Gastrocnemius medialis (tissue), 4 donors: ENCODE results near the gene MAMDC4. TPM values are rescaled to one million over a fixed set of nuclear protein-coding genes. Genes with fewer than 3 reads are reported as not detected.

ENCODE experiments used
- ATAC-seq, 2 donors: fragments of 150-250 bp; one replicate each; pipeline ENCODE4 v1.9.1; 2016
- DNase-seq, 2 donors: peaks; one replicate each; pipeline ENCODE4 v3.0.0-alpha.2; 2019
- H3K27ac ChIP-seq, 4 donors: fragments of 200-600 bp; sonication (generic); 1 replicate in 1 of 4; 2 replicates in 3 of 4; pipeline ENCODE4 v1.5.1; 2016 to 2018; ENCODE audit warnings: mild to moderate bottlenecking in 2 of 4, moderate library complexity in 1 of 4
- H3K27me3 ChIP-seq, 3 donors: fragments of 200-600 bp; sonication (generic) in 2 of 3; 1 replicate in 1 of 3; 2 replicates in 2 of 3; pipeline versions ENCODE4 v1.5.1 to v1.6.0; 2016 to 2019; ENCODE audit warnings: mild to moderate bottlenecking in 1 of 3, moderate library complexity in 1 of 3
- H3K36me3 ChIP-seq, 2 donors: fragments of 200-600 bp; sonication (generic) in 1 of 2; one replicate each; pipeline ENCODE4 v1.5.1; 2017 to 2018
- H3K4me1 ChIP-seq, 2 donors: fragments of 200-600 bp; sonication (generic) in 1 of 2; one replicate each; pipeline ENCODE4 v1.5.1; 2016 to 2017; ENCODE audit warnings: mild to moderate bottlenecking in 2 of 2
- H3K4me3 ChIP-seq, 4 donors: fragments of 200-600 bp; sonication (generic) in 3 of 4; 1 replicate in 1 of 4; 2 replicates in 3 of 4; pipeline ENCODE4 v1.5.1; 2016 to 2019; ENCODE audit warnings: mild to moderate bottlenecking in 2 of 4
- H3K9me3 ChIP-seq, 3 donors: fragments of 200-600 bp; sonication (generic) in 2 of 3; 1 replicate in 1 of 3; 2 replicates in 2 of 3; pipeline ENCODE4 v1.5.1; 2016 to 2019
- POLR2A ChIP-seq, 2 donors: fragments of 450-650 bp; IDR thresholded peaks; one replicate each; pipeline ENCODE4 v1.6.1; 2017; ENCODE audit warnings: antibody characterized with exemption in 2 of 2, mild to moderate bottlenecking in 2 of 2, moderate library complexity in 2 of 2
- in situ Hi-C, 4 donors: fragments of 200-750 bp; cut with MboI; loops; one replicate each; pipeline versions ENCODE4 v1.15.0 to v1.8.0; 2017; ENCODE audit warnings: low sequenced_read_pairs in 4 of 4
- intact Hi-C: fragments of 100-400 bp; cut with DNase I; formaldehyde crosslinking; loops from one replicate; pipeline ENCODE4 v1.15.1; 2023; ENCODE audit warnings: low total_unique reads
- total RNA-seq, 4 donors: library from RNA; depleted of rRNA; stranded (reverse); fragments of >200 nt; gene quantifications; one replicate each; pipeline versions ENCODE4 v1.1.0 to v1.2.3, GENCODE V29; 2016
- TF ChIP-seq, protein P1 (sequence below), 5 experiments: fragments of 450-650 bp in 3 of 5; fragments of 200-600 bp in 2 of 5; sonication (generic) in 2 of 5; IDR thresholded peaks in 4 of 5; conservative IDR thresholded peaks in 1 of 5; 1 replicate in 4 of 5; 2 replicates in 1 of 5; pipeline ENCODE4 v1.5.1; 2016 to 2019; ENCODE audit warnings: antibody characterized with exemption in 5 of 5, mild to moderate bottlenecking in 3 of 5, moderate library complexity in 3 of 5

The MAMDC4 gene
- total RNA-seq, 4 donors from 2014 or later: 0.95 to 2.3 (median 1.7) TPM

DNA sequence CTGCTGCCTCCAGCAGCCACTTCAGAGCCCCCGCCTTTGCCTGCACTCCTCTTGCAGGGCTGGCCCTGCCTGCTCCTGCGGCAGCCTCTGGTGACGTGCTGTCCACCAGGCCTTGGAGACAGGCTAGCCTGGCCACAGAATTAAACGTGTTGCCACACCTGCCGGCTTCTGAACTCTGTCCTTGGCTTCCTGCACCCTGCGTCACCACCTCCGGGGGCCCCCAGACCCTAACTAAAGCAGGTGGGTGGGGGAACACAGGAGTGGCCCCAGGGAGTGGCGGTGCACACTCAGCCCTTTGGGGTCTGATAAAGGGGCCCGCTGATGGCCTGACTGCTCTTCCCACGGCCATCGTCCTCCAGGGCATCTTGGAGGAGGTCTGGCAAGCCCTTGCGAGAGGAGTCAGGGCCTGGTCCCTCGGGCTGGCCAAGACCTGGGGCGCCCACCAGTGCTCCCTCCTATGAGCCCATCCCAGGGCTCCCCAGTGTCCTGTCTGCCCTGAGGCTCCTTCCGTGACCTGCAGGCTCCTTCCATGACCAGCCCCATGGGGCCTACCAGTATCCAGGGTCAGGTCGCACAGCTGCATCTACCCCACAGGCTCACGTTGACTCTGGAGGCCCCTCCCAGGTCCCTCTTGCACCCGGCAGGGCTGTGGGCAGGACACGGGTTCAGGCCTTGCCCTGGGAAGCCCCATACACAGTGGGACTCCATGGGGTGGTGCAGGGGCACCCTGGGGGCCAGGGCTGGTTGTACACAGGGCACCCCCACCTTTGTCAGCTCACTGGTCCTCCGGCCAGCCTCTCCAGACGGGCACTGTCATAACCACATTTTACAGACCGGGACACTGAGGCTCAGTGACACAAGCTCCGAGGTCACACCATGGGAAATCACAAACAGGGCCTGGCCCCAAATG, 1.0 kb upstream of the MAMDC4 start:
- no peak overlapping the region for H3K4me3 ChIP-seq
- in situ Hi-C loops: no loop called here
- ATAC-seq (no peak), DNase-seq (no peak)
- H3K4me1 ChIP-seq: peaks cover 20 to 31% of the 10 kb centered on the region in 2 donors
- H3K36me3 ChIP-seq: peaks cover 0 to 12% of the 10 kb centered on the region in 2 donors
- peaks cover 0 to 9% (median 6%) of the 10 kb centered on the region in 3 donors for H3K27me3 ChIP-seq
- peak overlapping the region; percentile 59 to 94 (median 90) for H3K27ac ChIP-seq
- H3K9me3 ChIP-seq: no peaks in the 10 kb centered on the region
- intact Hi-C loops: no loop called here
- TF ChIP-seq, protein P1, sequence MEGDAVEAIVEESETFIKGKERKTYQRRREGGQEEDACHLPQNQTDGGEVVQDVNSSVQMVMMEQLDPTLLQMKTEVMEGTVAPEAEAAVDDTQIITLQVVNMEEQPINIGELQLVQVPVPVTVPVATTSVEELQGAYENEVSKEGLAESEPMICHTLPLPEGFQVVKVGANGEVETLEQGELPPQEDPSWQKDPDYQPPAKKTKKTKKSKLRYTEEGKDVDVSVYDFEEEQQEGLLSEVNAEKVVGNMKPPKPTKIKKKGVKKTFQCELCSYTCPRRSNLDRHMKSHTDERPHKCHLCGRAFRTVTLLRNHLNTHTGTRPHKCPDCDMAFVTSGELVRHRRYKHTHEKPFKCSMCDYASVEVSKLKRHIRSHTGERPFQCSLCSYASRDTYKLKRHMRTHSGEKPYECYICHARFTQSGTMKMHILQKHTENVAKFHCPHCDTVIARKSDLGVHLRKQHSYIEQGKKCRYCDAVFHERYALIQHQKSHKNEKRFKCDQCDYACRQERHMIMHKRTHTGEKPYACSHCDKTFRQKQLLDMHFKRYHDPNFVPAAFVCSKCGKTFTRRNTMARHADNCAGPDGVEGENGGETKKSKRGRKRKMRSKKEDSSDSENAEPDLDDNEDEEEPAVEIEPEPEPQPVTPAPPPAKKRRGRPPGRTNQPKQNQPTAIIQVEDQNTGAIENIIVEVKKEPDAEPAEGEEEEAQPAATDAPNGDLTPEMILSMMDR (IDR thresholded peaks at IDR 0.05 in 4 of 5, conservative IDR thresholded peaks at IDR 0.05 in 1 of 5): no peak
- TF ChIP-seq POLR2A (IDR thresholded peaks at IDR 0.05): no peak

- ATAC-seq (no peak), DNase-seq (peak in 1 of 2 donors; percentile 12)
- H3K36me3 ChIP-seq: peaks cover 0 to 12% of the 10 kb centered on the region in 2 donors
- no peaks in the 10 kb centered on the region for H3K9me3 ChIP-seq
- intact Hi-C loops (no loop called here), in situ Hi-C loops (no loop called here)
- peaks cover 20 to 28% of the 10 kb centered on the region in 2 donors for H3K4me1 ChIP-seq
- no peaks in the 10 kb centered on the region for H3K27me3 ChIP-seq
- H3K4me3 ChIP-seq: no peak overlapping the region
- TF ChIP-seq, protein P1 (IDR thresholded peaks at IDR 0.05 in 4 of 5, conservative IDR thresholded peaks at IDR 0.05 in 1 of 5): no peak
- TF ChIP-seq POLR2A (IDR thresholded peaks at IDR 0.05): no peak
- H3K27ac ChIP-seq: peak overlapping the region in 1 of 4 donors; percentile 94
These were observed 784 bp downstream of the MAMDC4 start for GRCh38 chr9:136852664-136853595.

DNA sequence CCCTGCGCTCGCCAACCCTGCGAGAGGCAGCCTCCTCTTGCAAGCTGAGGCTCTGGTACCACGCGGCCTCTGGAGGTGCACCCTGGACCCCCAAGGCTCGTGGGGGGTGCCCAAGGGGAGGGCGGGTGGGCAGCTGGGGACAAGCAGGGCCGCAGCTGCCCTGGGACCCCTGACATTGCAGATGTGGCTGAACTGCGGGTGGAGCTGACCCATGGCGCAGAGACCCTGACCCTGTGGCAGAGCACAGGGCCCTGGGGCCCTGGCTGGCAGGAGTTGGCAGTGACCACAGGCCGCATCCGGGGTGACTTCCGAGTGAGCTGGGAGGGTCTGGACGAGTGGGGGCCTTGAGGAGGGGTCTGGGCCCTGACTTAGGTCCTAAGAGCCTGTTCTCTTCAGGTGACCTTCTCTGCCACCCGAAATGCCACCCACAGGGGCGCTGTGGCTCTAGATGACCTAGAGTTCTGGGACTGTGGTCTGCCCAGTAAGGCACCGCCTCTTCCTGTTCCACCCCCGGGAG, 1.5 kb downstream of the MAMDC4 start:
- Histone ChIP-seq H3K36me3 (peaks cover 0 to 12% of the 10 kb centered on the region in 2 donors), H3K27me3 (no peaks in the 10 kb centered on the region), H3K27ac (no peak overlapping the region), H3K4me1 (peaks cover 20 to 31% of the 10 kb centered on the region in 2 donors), H3K9me3 (no peaks in the 10 kb centered on the region), H3K4me3 (no peak overlapping the region)
- in situ Hi-C loops (no loop called here), intact Hi-C loops (loop anchor here (1.0 to 2.0 kb wide), 2 partner anchors 18 to 19 kb away; no protein-coding TSS in a partner anchor)
- no peak for TF ChIP-seq POLR2A (IDR thresholded peaks at IDR 0.05)
- TF ChIP-seq, protein P1 (IDR thresholded peaks at IDR 0.05 in 4 of 5, conservative IDR thresholded peaks at IDR 0.05 in 1 of 5): no peak
- no peak for ATAC-seq
- DNase-seq: peak in 1 of 2 donors; percentile 11

DNA sequence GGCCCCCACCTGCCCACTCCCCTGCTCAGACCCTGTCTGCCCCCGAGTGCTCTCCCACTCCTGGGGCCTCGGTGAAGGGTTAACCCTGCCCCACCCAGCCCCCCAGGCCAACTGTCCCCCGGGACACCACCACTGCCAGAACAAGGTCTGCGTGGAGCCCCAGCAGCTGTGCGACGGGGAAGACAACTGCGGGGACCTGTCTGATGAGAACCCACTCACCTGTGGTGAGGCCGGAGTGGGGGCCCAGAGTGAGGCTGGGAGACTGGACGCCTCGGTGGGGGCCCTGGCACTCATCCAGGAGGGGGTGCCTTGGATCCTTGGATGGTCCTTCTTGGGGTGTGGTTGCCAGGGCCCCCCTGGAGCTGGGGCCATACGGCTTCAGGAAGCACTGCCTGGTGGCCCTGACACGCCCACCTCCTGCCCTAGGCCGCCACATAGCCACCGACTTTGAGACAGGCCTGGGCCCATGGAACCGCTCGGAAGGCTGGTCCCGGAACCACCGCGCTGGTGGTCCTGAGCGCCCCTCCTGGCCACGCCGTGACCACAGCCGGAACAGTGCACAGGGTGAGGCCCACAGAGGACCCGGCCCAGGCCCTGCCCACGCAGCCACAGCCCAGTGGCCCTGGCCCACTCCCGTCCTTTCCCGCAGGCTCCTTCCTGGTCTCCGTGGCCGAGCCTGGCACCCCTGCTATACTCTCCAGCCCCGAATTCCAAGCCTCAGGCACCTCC, 2.1 kb downstream of the MAMDC4 start:
- peaks cover 23 to 37% of the 10 kb centered on the region in 2 donors for H3K4me1 ChIP-seq
- in situ Hi-C loops (no loop called here), intact Hi-C loops (loop anchor here (1.0 to 2.0 kb wide), 2 partner anchors 19 kb away; no protein-coding TSS in a partner anchor)
- DNase-seq (peak in 1 of 2 donors; percentile 13), ATAC-seq (no peak)
- H3K9me3 ChIP-seq: no peaks in the 10 kb centered on the region
- no peak overlapping the region for H3K27ac ChIP-seq
- TF ChIP-seq POLR2A (IDR thresholded peaks at IDR 0.05): no peak
- TF ChIP-seq, protein P1 (IDR thresholded peaks at IDR 0.05 in 4 of 5, conservative IDR thresholded peaks at IDR 0.05 in 1 of 5): no peak
- no peak overlapping the region for H3K4me3 ChIP-seq
- H3K36me3 ChIP-seq: peaks cover 0 to 12% of the 10 kb centered on the region in 2 donors
- H3K27me3 ChIP-seq: no peaks in the 10 kb centered on the region
